CD4-positive, alpha-beta T cell treated with Interferon gamma for 1 hour (primary cell): ENCODE measurements around the gene PGBD5.

Experiments
- DNase-seq: peaks from one replicate; pipeline ENCODE4 v3.0.0-alpha.2; 2020

The PGBD5 gene

DNA sequence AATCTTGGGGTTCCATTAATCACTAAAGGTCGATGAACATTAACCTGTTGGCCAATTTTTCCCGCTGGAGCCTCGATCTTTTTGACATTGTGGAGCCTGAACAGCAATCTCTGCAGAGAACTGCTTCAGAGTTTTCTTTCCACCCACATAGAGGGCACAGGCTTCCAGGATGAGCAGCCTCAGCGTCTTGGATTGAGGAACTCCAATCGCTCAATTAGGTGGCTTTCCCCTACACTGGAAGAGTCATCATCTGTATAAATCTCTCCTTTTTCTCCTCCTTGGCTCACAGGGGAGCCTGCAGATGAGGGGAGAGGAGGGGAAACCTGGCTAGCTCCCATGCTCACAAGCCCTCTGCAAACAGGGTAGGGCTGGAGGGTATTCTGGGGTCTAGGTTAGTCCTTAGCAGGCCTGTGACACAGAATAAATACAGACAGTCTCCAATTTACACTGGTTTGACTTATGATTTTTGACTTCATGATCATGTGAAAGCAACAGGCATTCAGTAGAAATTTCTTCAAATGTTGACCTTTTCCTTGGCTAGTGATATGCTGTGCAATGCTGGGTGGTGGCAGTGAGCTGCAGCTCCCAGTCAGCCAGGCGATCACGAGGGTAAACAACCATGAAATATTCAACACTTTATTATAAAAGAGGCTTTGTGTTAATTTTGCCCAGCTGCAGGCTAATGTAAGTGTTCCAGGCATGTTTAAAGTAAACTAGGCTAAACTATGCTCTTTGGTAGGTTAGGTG lies 80.8 kb downstream of the PGBD5 start:
- no peak for DNase-seq

- no peak for DNase-seq
Observed at GRCh38 chr1:230342699-230343098, 83.4 kb downstream of the PGBD5 start.

DNA sequence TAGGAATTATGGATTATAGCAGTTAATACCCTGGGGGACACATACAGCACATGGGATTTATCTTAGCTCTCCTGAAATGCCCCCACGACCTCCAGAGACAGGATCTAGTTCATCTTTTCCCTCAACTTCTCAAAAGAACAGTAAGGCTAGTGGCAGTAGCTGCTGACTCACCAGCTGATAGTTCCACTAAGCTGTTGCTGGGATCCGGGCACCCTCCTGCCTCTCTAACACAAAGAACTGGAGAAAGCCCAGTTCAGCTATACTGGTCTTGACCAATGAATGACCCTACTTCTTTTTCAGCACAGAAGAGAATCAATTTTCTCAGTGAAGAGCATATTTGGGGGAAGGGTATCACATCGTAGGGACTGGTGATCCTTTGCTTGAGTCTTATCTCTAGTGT lies 84.1 kb downstream of the PGBD5 start:
- no peak for DNase-seq

DNA sequence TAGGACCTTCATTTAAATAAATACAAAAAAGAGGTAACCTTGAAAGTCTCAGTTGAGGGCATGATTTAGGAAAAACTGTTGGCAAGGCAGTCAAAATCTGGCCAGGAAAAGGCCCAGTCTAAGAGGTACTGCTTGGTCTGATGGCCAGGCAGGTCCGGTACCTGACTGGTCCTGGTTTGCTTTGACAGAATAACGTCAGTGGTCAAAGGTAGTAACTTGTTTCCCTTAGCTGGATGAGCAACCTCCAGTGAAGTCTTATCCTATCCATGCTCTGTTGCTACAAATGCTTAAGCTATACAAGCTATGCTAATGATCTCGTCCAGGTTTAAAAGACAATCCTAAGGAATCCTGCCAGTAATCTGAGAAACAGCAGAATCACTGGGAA lies 85.0 kb downstream of the PGBD5 start:
- no peak for DNase-seq

DNA sequence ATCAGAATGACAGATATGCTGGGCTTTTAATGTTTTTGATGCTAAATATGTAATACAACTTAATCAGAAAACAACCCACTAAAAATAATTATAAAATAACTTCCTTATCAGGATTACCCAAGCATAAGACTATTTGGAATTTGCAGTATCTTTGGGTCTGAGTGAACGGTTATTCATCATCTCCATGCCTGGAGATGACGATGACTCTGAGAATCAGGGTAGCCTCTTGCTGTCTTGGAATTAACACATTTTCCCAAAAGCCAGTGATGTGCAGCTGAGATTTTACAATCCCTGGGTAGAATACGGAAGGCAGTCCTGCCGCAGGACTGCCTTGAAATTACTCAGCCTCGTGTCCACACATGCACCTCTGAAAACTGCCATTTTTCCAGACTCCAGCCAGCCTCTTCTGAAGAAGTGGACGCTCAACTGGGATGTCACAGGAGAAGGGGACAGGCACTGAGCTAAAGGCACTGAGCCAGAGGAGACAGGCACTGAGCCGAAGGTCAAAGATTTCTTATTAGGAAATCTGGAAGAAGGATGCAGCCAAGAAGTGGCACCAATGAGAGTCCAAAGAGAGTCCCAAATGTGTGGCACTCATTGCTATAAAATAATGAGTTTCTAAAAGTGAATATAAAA lies 85.5 kb downstream of the PGBD5 start:
- no peak for DNase-seq

DNA sequence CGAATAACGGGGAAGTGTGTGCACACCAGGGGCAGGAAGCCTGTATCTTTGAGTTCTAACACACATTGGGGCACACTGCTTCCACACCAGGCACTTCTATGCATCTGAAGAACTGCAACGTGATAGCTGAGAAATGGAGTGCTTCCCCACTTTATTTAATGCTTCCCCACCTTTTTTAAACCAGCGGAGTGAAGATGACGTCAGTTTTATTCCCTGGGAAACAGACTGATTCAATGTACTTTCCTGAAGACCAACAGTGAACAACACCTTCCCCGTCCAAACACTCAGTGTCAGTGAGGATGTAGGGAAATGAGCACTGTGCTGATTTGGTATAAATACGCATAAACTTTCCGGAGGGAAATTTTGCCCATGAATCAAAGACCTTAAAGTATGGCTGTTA lies 87.1 kb downstream of the PGBD5 start:
- DNase-seq: no peak

DNA sequence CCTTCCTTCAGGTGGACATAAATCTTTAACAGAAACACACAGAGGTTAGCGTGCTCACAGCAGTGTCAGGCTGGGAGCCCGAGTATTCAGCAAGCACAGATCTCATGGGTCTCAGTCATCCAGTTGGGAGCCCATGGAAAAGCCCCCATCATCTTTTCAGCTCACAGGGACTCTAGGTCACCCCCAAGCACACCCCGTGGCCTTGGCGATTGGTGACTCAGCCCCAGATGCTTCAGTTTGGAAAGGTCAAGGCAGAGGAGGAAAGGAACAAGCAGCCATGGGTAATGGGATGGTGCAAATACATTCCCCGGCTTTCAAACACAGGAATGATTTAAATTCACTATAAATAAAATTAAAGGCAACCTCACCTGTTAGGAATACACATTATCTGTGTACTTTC lies 88.9 kb downstream of the PGBD5 start:
- no peak for DNase-seq

- DNase-seq: no peak
Observed at GRCh38 chr1:230335861-230336522, 90.1 kb downstream of the PGBD5 start.

GRCh38 chr1:230334447-230334837 lies 91.7 kb downstream of the PGBD5 start:
- no peak for DNase-seq

GRCh38 chr1:230333590-230334446 lies 92.3 kb downstream of the PGBD5 start:
- no peak for DNase-seq

DNA sequence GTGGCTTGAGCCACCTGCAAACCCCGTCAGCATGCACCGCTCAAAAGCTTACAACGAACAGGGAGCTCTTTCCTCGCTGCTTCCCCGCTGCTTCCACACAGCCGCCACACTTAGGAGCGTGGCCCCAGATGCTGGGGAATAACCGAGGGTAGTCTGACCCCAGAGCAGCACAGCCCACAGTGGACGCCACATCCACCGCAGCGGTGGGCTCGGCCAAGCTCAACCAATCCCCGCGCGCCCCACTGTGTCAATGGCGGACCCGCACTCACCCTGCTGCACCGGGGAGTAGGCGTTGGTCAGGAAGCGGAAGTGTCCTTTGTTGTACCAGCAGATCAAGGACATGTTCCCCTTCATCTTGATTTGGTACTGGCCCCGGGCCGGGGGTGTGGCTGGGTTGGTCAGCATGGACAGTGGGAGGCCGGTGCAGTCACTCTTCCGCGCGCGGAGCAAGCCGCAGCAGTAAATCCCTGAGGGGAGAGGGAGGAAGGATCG lies 93.5 kb downstream of the PGBD5 start:
- DNase-seq: no peak

DNA sequence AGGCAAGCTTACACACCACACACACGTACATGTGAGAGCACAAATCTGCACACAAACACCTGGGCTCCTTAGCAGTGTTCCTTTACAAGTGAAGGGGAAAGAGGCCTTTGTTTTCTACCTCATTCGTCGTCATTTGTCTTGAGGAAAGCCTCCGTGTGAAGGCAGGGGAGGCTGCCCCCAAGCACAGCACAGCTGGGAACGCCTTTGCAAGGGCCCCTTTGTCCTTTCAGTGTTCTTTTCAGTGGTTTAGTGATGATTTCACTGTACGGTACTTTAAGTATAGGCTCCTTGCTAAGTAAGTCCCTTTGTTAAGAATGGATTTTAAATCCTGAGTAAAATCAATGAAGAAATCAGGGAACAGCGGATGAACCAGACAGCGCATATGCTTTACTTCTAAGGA lies 94.1 kb downstream of the PGBD5 start:
- DNase-seq: no peak

GRCh38 chr1:230330157-230330556 lies 96.0 kb downstream of the PGBD5 start:
- no peak for DNase-seq

GRCh38 chr1:230328342-230329015 lies 97.7 kb downstream of the PGBD5 start:
- DNase-seq: no peak

DNA sequence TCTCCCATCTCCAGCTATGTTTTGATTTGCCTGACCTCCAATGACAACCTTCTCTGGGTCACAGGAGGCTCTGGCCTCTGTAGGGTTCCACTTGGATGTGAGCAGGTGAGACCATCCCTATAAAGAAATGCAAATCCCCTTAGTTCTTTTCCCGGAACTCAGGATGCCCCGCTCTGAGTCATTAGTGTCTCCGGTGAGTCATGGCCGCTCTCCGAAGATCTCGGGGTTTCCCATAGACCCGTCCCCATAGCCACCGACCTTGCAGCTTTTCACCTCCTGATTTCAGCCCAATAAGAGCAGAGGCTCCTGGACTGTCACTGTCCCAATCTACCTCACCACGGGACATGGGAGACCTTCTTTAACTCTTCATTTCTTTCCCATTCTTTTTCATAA lies 98.2 kb downstream of the PGBD5 start:
- no peak for DNase-seq

- no peak for DNase-seq
Observed at GRCh38 chr1:230326971-230327891, 98.9 kb downstream of the PGBD5 start.

DNA sequence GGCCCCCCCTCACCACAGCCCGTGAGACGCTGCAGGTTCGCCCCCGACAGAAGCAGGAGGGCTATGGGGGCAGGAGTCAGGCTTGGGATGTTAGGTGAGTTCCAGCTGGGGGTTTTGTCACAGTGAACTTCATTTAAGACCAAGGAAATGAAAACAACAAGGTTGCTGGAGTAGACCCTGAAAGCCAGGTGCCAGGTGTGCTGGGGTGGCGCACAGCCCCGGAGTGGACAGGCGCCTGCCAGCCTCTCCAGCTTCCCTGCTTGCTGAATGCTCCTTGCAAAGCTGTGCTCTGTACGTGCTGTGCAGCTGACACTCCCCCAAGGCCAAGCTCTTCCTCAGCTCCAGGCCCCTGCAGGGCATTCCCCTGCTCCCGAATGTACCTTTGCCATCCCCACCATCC lies 102.4 kb downstream of the PGBD5 start:
- DNase-seq: no peak

GRCh38 chr1:230322967-230323547 lies 103.1 kb downstream of the PGBD5 start:
- DNase-seq: no peak

DNA sequence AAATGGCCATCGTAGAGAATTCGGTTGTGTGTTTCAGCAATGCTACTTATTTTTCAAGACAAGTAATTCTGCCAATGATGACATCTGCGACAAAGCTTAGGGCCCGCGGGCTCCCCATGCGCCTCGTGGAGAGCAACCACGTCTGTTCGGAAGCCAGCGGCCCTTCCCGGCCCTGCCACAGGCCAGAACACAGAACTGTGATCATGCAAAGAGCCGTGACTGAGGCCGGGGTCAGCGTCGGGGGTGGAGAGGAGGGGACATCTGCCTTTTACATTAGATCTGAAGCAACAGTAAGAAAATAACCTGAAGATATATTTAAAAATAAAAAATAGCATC lies 103.7 kb downstream of the PGBD5 start:
- DNase-seq: no peak

DNA sequence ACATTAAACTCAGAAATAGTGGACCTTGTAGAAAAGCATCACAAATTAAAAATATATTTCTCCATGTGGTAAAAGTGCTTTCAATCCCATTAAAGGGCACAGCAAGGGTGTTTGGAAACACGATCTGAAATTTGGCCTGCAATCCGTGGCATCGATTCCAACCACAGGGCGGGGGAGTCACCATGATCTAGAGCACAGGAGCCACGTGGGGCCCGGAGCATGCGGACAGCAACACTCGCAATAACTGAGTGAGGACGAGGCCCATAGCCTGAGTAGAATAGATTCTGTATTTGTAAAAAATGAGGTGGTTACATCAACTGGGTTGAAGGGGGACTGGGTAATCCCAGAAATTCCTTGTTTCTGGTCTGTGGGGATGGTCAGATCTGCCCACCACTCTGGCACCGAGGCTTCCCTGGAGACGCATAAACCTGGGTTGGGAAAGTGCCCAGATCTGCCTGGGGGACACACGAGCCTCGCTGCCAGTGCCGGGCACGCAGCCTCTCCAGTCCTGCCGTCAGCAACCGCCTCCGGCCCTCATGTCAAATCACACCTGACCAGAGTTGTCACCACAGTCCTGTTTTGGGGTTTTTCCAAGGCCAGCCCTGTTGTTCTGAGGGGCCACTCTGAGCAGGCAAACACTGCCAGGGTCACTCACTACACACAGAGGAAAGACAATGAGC lies 104.3 kb downstream of the PGBD5 start:
- no peak for DNase-seq

DNA sequence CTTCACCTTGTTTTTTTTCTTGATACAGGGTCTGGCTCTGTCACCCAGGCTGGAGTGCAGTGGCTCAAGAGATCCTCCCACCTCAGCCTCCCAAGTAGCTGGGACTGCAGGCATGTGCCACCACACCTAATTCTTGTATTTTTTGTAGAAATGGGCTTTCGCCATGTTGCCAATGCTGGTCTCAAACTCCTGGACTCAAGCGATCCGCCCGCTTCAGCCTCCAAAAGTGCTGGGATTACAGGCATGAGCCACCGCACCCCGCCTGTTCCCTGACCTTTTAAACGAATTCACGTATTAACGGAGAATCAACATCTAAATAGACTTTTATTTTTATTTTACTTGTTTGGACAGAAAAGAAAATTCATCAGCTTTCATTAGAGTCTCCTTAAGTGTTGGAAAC lies 104.8 kb downstream of the PGBD5 start:
- DNase-seq: no peak
